Fibroblast of the aortic adventitia (primary cell): Measurements from ENCODE around the gene ZNF318. TPM values are rescaled to one million over a fixed set of nuclear protein-coding genes. Genes with fewer than 3 reads are reported as not detected.
"Not testable (repeated sequence)": the region's sequence is repeated elsewhere in the genome, so short reads cannot be mapped to it uniquely, and the experiment has no call there.

ENCODE experiments used
- DNase-seq: peaks from one replicate; pipeline ENCODE4 v3.0.0-alpha.2; 2010; ENCODE audit warnings: low read depth
- H3K4me3 ChIP-seq: 2 replicates; pipeline ENCODE4 v1.5.1; 2011; ENCODE audit warnings: low read depth, mild to moderate bottlenecking, control low read depth, low read length, moderate library complexity
- total RNA-seq: library from RNA; depleted of rRNA; stranded (reverse); fragments of >200 nt; gene quantifications from 2 replicates; pipeline ENCODE4 v1.2.3, GENCODE V29; 2012; ENCODE audit warnings: low replicate concordance
- TF ChIP-seq, protein P1 (sequence below): IDR thresholded peaks from 2 replicates; pipeline ENCODE4 v1.5.1; 2011; ENCODE audit warnings: mild to moderate bottlenecking, low read length, control low read depth, inconsistent platforms; ENCODE audit not compliant: insufficient read depth

ZNF318 gene
- total RNA-seq, 1 donor, result 14.2 TPM

DNA sequence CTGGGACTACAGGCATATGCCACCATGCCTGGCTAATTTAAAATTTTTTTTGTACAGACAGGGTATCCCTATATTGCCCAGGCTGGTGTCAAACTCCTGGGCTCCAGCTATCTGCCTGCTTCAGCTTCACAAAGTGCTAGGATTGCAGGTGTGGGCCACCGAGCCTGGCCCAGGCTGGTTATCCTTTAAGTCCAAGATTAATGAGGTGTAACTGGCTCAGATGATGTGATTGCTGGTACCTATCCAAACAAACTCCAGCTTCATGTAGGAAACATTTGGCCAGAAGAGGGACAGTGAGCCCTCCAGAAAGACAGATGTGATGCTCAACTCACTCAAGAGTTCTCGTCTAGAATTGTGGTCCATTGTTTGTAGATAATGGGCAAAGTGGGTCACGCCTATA, 9.2 kb upstream of the ZNF318 start:
- TF ChIP-seq, protein P1, sequence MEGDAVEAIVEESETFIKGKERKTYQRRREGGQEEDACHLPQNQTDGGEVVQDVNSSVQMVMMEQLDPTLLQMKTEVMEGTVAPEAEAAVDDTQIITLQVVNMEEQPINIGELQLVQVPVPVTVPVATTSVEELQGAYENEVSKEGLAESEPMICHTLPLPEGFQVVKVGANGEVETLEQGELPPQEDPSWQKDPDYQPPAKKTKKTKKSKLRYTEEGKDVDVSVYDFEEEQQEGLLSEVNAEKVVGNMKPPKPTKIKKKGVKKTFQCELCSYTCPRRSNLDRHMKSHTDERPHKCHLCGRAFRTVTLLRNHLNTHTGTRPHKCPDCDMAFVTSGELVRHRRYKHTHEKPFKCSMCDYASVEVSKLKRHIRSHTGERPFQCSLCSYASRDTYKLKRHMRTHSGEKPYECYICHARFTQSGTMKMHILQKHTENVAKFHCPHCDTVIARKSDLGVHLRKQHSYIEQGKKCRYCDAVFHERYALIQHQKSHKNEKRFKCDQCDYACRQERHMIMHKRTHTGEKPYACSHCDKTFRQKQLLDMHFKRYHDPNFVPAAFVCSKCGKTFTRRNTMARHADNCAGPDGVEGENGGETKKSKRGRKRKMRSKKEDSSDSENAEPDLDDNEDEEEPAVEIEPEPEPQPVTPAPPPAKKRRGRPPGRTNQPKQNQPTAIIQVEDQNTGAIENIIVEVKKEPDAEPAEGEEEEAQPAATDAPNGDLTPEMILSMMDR, result no peak
- no peak for DNase-seq
- H3K4me3 ChIP-seq, result no peak overlapping the region

DNA sequence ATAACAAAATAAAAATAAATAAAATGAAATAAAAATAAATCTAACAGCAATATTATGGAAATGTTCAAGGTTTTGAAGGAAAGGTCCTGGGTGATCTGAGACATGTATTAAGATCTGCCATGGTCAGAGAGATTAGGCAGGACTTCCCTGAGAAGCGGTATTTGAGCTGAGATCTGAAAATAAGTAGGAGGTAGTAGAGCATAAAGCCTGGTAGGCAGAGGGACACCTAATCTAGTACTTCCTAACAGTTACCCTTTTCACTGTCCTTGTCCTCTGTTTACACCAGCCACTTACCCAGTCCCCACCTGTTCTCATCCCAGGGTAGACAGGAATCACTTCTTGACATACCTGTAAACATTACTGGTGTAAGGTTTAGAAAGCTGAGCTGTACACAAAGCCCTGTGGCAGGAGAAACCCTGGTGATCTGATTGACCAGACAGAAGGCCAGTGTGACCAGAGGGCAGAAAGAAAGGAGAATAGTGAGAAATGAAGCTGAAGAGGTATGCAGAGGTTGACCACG, 8.3 kb upstream of the ZNF318 start:
- no peak for DNase-seq
- H3K4me3 ChIP-seq, result no peak overlapping the region
- TF ChIP-seq, protein P1, result no peak

DNA sequence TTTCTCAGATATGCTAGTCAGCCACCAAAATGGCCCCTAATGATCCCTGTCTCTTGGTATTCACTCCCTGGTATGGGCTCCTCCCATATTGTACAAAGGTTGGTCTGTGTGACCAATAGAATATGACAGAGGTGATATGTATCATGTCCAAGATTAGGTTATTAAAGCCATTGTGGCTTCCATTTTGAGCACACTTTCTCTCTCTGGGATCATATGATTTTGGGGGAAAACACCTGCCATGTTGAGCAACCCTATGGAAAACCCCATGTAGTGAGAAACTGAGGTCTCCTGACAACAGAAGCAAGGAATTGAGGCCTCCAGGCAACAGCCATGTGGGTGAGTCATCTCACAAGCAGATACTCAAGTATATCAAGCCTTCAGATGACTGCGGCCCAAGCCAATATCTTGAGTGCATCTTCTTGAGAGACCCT, 7.1 kb upstream of the ZNF318 start:
- peak; percentile 7 for DNase-seq
- TF ChIP-seq, protein P1, result no peak
- no peak overlapping the region for H3K4me3 ChIP-seq

DNA sequence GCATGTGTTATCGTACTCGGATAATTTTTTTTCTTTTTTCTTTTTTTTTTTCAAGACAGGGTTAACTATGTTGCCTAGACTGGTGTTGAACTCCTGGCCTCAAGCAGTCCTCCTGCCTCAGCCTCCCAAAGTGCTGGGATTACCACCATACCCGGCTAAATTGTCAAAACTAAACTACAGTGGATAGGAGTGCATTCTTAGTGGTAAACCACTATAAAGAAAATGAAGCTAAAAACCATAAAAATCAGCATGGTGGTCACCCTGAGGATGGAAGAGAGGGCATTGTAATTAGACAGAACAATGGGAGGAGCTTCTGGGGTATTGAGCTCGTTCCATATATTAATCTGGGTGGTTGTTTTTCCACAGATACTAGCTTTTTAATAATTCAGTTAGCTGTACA, 6.2 kb upstream of the ZNF318 start:
- H3K4me3 ChIP-seq, result no peak overlapping the region
- TF ChIP-seq, protein P1, result no peak
- DNase-seq, result no peak

DNA sequence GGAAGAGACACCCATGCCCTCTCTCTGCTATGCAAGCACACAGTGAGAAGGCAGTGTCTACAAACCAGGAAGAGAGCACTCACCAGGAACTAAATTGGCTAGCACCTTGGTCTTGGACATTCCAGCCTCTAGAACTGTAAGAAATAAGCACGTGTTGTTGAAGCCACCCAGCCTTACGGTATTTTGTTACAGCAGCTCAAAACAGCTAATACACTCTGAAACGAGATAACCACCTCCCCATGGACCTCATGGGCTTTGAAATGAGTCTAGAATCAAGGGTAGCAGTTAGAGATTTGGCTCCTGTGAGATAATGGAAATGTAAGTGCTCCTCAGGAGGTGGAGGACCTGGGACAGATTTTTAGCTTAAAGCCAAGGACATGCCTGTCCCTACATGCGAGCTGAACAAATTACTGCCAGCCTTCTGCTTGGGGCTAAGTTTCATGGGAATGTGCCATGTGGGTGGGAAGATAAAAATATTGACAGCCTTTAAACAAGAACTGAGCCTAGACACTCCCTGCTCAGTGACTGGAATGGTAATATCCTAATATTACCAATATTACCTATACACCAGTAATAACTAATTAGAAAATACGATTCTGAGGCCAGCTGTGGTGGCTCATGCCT, 3.9 kb upstream of the ZNF318 start:
- no peak for DNase-seq
- TF ChIP-seq, protein P1, result no peak
- no peak overlapping the region for H3K4me3 ChIP-seq

DNA sequence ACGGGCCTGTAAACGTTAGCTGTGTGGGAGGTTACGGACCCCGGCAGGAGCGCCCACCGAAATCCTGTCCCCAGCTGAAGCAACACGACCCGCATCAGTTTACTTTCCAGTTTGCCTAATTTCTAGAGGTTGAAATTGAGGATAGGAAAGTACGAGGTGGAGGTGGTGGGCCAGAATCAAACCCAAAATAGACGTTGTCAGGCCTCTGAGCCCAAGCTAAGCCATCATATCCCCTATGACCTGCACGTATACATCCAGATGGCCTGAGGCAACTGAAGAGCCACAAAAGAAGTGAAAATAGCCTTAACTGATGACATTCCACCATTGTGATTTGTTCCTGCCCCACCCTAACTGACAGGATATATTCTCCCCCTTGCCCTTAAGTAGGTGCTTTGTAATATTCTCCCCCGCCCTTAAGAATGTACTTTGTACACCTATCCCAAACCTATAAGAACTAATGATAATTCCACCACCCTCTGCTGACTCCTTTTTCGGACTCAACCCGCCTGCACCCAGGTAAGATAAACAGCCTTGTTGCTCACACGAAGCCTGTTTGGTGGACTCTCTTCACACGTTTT, 645 bp upstream of the ZNF318 start:
- not testable (repeated sequence) for DNase-seq

DNA sequence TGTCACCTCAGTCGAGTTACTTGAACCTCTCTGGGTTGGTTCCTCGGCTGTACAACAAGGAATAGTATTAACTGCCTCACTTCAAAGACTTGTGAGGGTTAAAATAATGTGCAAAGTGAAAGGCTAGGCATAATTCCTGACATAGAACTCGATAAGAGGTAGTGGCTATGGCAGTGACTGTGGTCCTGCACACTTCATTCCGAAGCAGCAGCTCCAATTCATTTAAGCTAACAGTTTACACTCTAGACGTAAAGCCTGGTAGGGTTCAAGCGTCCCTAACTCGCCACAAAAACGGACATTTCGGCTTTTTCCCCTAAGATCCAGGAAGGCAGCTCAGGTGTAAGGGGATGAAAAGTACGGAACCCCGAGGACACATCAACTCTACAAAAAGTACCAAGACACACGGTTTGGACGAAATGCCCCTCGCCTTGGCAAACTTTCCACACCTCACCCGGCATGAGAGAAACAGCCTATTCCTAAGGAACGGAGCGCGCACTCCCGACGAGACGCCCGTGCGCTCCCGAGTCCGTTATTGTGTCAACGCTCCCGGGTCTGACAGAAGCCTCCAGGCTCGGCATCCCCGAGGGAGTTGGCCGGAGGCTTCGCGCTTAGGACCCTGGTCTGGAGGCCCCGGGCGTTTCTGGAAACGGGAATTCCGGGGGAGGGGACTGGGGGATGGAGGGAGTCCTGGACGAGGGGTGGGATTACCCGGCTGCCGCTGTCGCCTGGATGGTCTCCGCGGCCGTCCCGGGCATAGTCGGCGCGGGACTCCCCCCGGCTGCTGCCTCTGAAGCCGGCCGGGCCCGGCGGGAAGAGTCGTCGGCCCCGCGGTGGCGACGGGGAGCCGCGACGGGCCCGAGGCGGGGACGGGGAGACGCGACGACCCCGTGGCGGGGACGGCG, 937 bp downstream of the ZNF318 start:
- peak; percentile 39 for DNase-seq
- peak overlapping the region; percentile 64 for H3K4me3 ChIP-seq
- TF ChIP-seq, protein P1, result no peak

More for the DNA sequence above, 645 bp upstream of the ZNF318 start:
- H3K4me3 ChIP-seq, result peak overlapping the region; percentile 53
